HG03060 (cell line): Measurements from ENCODE around the gene SMIM32.

ENCODE experiments used
- ATAC-seq: cut with Tn5 transposase; IDR thresholded peaks from one replicate; pipeline ENCODE4 v1.9.1; 2021; ENCODE audit warnings: low read depth, moderate number of reproducible peaks; ENCODE audit not compliant: unreplicated experiment

Gene SMIM32

GRCh38 chr5:136190091-136190720, 2.8 kb downstream of the SMIM32 start:
- ATAC-seq: no peak

GRCh38 chr5:136188859-136189258, 4.1 kb downstream of the SMIM32 start:
- no peak for ATAC-seq

GRCh38 chr5:136186796-136187195, 6.2 kb downstream of the SMIM32 start:
- ATAC-seq: no peak

- no peak for ATAC-seq
Measured at GRCh38 chr5:136185974-136186665, 6.8 kb downstream of the SMIM32 start.

GRCh38 chr5:136182618-136183017, 10.3 kb downstream of the SMIM32 start:
- no peak for ATAC-seq

GRCh38 chr5:136174021-136174659, 18.8 kb downstream of the SMIM32 start:
- ATAC-seq: peak; percentile 65

- ATAC-seq: no peak
Measured at GRCh38 chr5:136169218-136169617, 23.7 kb downstream of the SMIM32 start.

- no peak for ATAC-seq
Measured at GRCh38 chr5:136166909-136167308, 26.1 kb downstream of the SMIM32 start.

- ATAC-seq: no peak
Measured at GRCh38 chr5:136164226-136164625, 28.7 kb downstream of the SMIM32 start.

- ATAC-seq: no peak
Measured at GRCh38 chr5:136162008-136162407, 31.0 kb downstream of the SMIM32 start.

- ATAC-seq: no peak
Measured at GRCh38 chr5:136159457-136159856, 33.5 kb downstream of the SMIM32 start.

- no peak for ATAC-seq
Measured at GRCh38 chr5:136157514-136157913, 35.4 kb downstream of the SMIM32 start.

- no peak for ATAC-seq
Measured at GRCh38 chr5:136155761-136156160, 37.2 kb downstream of the SMIM32 start.

- no peak for ATAC-seq
Measured at GRCh38 chr5:136155078-136155477, 37.9 kb downstream of the SMIM32 start.

GRCh38 chr5:136153581-136154236, 39.3 kb downstream of the SMIM32 start:
- ATAC-seq: no peak

- ATAC-seq: no peak
Measured at GRCh38 chr5:136149891-136150290, 43.1 kb downstream of the SMIM32 start.

- no peak for ATAC-seq
Measured at GRCh38 chr5:136147632-136148031, 45.3 kb downstream of the SMIM32 start.

- ATAC-seq: no peak
Measured at GRCh38 chr5:136146201-136146600, 46.8 kb downstream of the SMIM32 start.

- ATAC-seq: peak; percentile 36
Measured at GRCh38 chr5:136145030-136145429, 47.9 kb downstream of the SMIM32 start.

- ATAC-seq: no peak
Measured at GRCh38 chr5:136143763-136144162, 49.2 kb downstream of the SMIM32 start.

GRCh38 chr5:136143312-136143711, 49.6 kb downstream of the SMIM32 start:
- no peak for ATAC-seq
